ENCODE results near the gene OTX2.

DNA sequence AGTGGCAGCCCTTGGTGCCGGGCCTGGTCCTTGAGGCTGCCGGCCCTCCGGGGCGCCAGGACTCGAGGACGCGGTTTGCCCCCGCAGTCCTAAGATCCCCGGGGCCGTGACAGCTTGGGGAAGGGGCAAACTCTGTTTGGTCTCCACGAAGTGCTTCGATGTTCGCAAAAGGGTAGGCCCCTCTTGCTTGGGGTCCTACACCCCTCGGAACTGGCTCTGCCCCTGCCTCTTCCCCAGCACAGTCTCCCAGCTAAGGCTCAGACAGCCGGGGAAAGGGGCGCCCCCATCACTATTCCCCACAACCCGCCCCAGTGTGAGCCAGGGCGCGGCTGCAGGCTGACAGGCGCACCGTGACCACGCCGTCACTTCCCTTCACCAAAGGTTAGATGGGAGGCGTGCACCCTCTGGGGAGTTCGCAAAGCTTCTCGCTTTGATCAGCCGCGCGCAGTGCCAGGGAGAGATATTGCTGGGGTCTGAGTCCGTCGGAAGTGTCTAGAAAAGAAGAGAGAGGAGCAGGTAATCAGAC lies 7.2 kb upstream of the OTX2 start:
- TF ChIP-seq, protein P1, sequence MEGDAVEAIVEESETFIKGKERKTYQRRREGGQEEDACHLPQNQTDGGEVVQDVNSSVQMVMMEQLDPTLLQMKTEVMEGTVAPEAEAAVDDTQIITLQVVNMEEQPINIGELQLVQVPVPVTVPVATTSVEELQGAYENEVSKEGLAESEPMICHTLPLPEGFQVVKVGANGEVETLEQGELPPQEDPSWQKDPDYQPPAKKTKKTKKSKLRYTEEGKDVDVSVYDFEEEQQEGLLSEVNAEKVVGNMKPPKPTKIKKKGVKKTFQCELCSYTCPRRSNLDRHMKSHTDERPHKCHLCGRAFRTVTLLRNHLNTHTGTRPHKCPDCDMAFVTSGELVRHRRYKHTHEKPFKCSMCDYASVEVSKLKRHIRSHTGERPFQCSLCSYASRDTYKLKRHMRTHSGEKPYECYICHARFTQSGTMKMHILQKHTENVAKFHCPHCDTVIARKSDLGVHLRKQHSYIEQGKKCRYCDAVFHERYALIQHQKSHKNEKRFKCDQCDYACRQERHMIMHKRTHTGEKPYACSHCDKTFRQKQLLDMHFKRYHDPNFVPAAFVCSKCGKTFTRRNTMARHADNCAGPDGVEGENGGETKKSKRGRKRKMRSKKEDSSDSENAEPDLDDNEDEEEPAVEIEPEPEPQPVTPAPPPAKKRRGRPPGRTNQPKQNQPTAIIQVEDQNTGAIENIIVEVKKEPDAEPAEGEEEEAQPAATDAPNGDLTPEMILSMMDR (IDR thresholded peaks at IDR 0.05) = no peak
- no peak for TF ChIP-seq POLR2A (IDR thresholded peaks at IDR 0.05)

Measured in lower leg skin (tissue), 3 donors.